ENCODE results near the gene CDK14. TPM values are rescaled to one million over a fixed set of nuclear protein-coding genes. Genes with fewer than 3 reads are reported as not detected.
A peak's percentile ranks its signal among the peaks of the same experiment; 100 is the strongest.

The CDK14 gene
- total and polyA plus RNA-seq, 5 experiments from 2014 or later, result 0.15 to 3.6 (median 2.8) TPM; not detected in 2

GRCh38 chr7:91054374-91054773 is 458.3 kb downstream of the CDK14 start:
- DNase-seq (no peak), ATAC-seq (no peak)
- no peaks in the 10 kb centered on the region for H3K36me3 Mint-ChIP-seq
- peak overlapping the region in 1 of 10 donors; percentile 17 for H3K27ac Mint-ChIP-seq
- POLR2A ChIA-PET, result no interaction called here
- no peak overlapping the region for H3K4me3 Mint-ChIP-seq
- H3K27me3 Mint-ChIP-seq, result peaks cover 0 to 3% (median 0%) of the 10 kb centered on the region in 5 donors
- H3K4me1 Mint-ChIP-seq, result peaks cover 0 to 11% (median 8%) of the 10 kb centered on the region in 4 donors
- peaks cover 0 to 11% (median 0%) of the 10 kb centered on the region in 9 donors for H3K9me3 Mint-ChIP-seq

GRCh38 chr7:91055219-91055618 is 459.1 kb downstream of the CDK14 start:
- Mint-ChIP-seq H3K4me1 (peaks cover 0 to 10% (median 8%) of the 10 kb centered on the region in 4 donors), H3K36me3 (no peaks in the 10 kb centered on the region), H3K27ac (no peak overlapping the region), H3K4me3 (no peak overlapping the region), H3K9me3 (peaks cover 0 to 16% (median 6%) of the 10 kb centered on the region in 9 donors), H3K27me3 (peaks cover 0 to 3% (median 0%) of the 10 kb centered on the region in 5 donors)
- no peak for ATAC-seq
- no peak for DNase-seq
- POLR2A ChIA-PET, result no interaction called here

GRCh38 chr7:91062713-91063112 is 466.6 kb downstream of the CDK14 start:
- no peak overlapping the region for H3K27ac Mint-ChIP-seq
- H3K27me3 Mint-ChIP-seq, result peaks cover 0 to 13% (median 0%) of the 10 kb centered on the region in 5 donors
- POLR2A ChIA-PET, result no interaction called here
- no peak overlapping the region for H3K4me3 Mint-ChIP-seq
- peaks cover 6 to 19% (median 18%) of the 10 kb centered on the region in 9 donors for H3K9me3 Mint-ChIP-seq
- peaks cover 0 to 6% (median 0%) of the 10 kb centered on the region in 3 donors for H3K36me3 Mint-ChIP-seq
- peaks cover 0 to 2% (median 0%) of the 10 kb centered on the region in 4 donors for H3K4me1 Mint-ChIP-seq
- ATAC-seq (no peak), DNase-seq (no peak)

GRCh38 chr7:91064052-91064451 is 467.9 kb downstream of the CDK14 start:
- DNase-seq (no peak), ATAC-seq (no peak)
- Mint-ChIP-seq H3K9me3 (peaks cover 6 to 18% (median 15%) of the 10 kb centered on the region in 9 donors), H3K27ac (no peak overlapping the region), H3K36me3 (peaks cover 0 to 6% (median 2%) of the 10 kb centered on the region in 3 donors), H3K4me1 (peaks cover 0 to 2% (median 0%) of the 10 kb centered on the region in 4 donors), H3K4me3 (no peak overlapping the region), H3K27me3 (peaks cover 0 to 21% (median 2%) of the 10 kb centered on the region in 5 donors)
- POLR2A ChIA-PET, result no interaction called here

GRCh38 chr7:91064938-91065337 is 468.8 kb downstream of the CDK14 start:
- peaks cover 0 to 6% (median 2%) of the 10 kb centered on the region in 3 donors for H3K36me3 Mint-ChIP-seq
- POLR2A ChIA-PET, result no interaction called here
- no peak overlapping the region for H3K4me3 Mint-ChIP-seq
- no peak overlapping the region for H3K27ac Mint-ChIP-seq
- peaks cover 0 to 2% (median 0%) of the 10 kb centered on the region in 4 donors for H3K4me1 Mint-ChIP-seq
- DNase-seq (no peak), ATAC-seq (no peak)
- H3K9me3 Mint-ChIP-seq, result peaks cover 6 to 16% (median 12%) of the 10 kb centered on the region in 9 donors
- peaks cover 0 to 21% (median 2%) of the 10 kb centered on the region in 5 donors for H3K27me3 Mint-ChIP-seq

GRCh38 chr7:91066627-91067026 is 470.5 kb downstream of the CDK14 start:
- peaks cover 0 to 2% (median 0%) of the 10 kb centered on the region in 4 donors for H3K4me1 Mint-ChIP-seq
- no peak overlapping the region for H3K4me3 Mint-ChIP-seq
- H3K9me3 Mint-ChIP-seq, result peaks cover 0 to 4% (median 0%) of the 10 kb centered on the region in 9 donors
- H3K27me3 Mint-ChIP-seq, result peaks cover 0 to 13% (median 3%) of the 10 kb centered on the region in 5 donors
- DNase-seq (no peak), ATAC-seq (no peak)
- H3K27ac Mint-ChIP-seq, result no peak overlapping the region
- POLR2A ChIA-PET, result no interaction called here
- peaks cover 0 to 2% (median 0%) of the 10 kb centered on the region in 3 donors for H3K36me3 Mint-ChIP-seq

GRCh38 chr7:91067242-91067641 is 471.1 kb downstream of the CDK14 start:
- Mint-ChIP-seq H3K27me3 (peaks cover 0 to 13% (median 3%) of the 10 kb centered on the region in 5 donors), H3K9me3 (peaks cover 0 to 3% (median 0%) of the 10 kb centered on the region in 9 donors), H3K27ac (no peak overlapping the region), H3K4me3 (no peak overlapping the region), H3K36me3 (peaks cover 0 to 2% (median 0%) of the 10 kb centered on the region in 3 donors), H3K4me1 (peaks cover 0 to 2% (median 0%) of the 10 kb centered on the region in 4 donors)
- ATAC-seq, result no peak
- POLR2A ChIA-PET, result no interaction called here
- no peak for DNase-seq

- H3K36me3 Mint-ChIP-seq, result peaks cover 0 to 2% (median 0%) of the 10 kb centered on the region in 3 donors
- ATAC-seq (no peak), DNase-seq (no peak)
- no peak overlapping the region for H3K4me3 Mint-ChIP-seq
- POLR2A ChIA-PET, result no interaction called here
- peaks cover 0 to 2% (median 0%) of the 10 kb centered on the region in 9 donors for H3K9me3 Mint-ChIP-seq
- peaks cover 0 to 2% (median 0%) of the 10 kb centered on the region in 4 donors for H3K4me1 Mint-ChIP-seq
- H3K27me3 Mint-ChIP-seq, result peaks cover 0 to 17% (median 5%) of the 10 kb centered on the region in 5 donors
- no peak overlapping the region for H3K27ac Mint-ChIP-seq
These were observed 472.1 kb downstream of the CDK14 start for GRCh38 chr7:91068136-91068795.

- no peak overlapping the region for H3K4me3 Mint-ChIP-seq
- DNase-seq, result no peak
- ATAC-seq, result no peak
- peaks cover 0 to 2% (median 0%) of the 10 kb centered on the region in 9 donors for H3K9me3 Mint-ChIP-seq
- H3K36me3 Mint-ChIP-seq, result peaks cover 0 to 2% (median 0%) of the 10 kb centered on the region in 3 donors
- no peaks in the 10 kb centered on the region for H3K4me1 Mint-ChIP-seq
- H3K27ac Mint-ChIP-seq, result no peak overlapping the region
- peaks cover 0 to 13% (median 5%) of the 10 kb centered on the region in 5 donors for H3K27me3 Mint-ChIP-seq
- POLR2A ChIA-PET, result no interaction called here
These were observed 473.0 kb downstream of the CDK14 start for GRCh38 chr7:91069146-91069545.

GRCh38 chr7:91079487-91079886 is 483.4 kb downstream of the CDK14 start:
- POLR2A ChIA-PET, result no interaction called here
- Mint-ChIP-seq H3K9me3 (no peaks in the 10 kb centered on the region), H3K4me1 (peaks cover under 1 to 14% (median 10%) of the 10 kb centered on the region in 4 donors), H3K27ac (no peak overlapping the region), H3K36me3 (no peaks in the 10 kb centered on the region), H3K4me3 (no peak overlapping the region), H3K27me3 (peaks cover 0 to under 1% (median 0%) of the 10 kb centered on the region in 5 donors)
- ATAC-seq, result no peak
- no peak for DNase-seq

GRCh38 chr7:91080351-91080750 is 484.2 kb downstream of the CDK14 start:
- H3K4me1 Mint-ChIP-seq, result peaks cover 10 to 23% (median 19%) of the 10 kb centered on the region in 4 donors
- DNase-seq (no peak), ATAC-seq (no peak)
- POLR2A ChIA-PET, result no interaction called here
- no peaks in the 10 kb centered on the region for H3K27me3 Mint-ChIP-seq
- H3K9me3 Mint-ChIP-seq, result no peaks in the 10 kb centered on the region
- no peak overlapping the region for H3K27ac Mint-ChIP-seq
- no peak overlapping the region for H3K4me3 Mint-ChIP-seq
- H3K36me3 Mint-ChIP-seq, result no peaks in the 10 kb centered on the region

GRCh38 chr7:91082038-91082437 is 485.9 kb downstream of the CDK14 start:
- no peaks in the 10 kb centered on the region for H3K9me3 Mint-ChIP-seq
- H3K4me1 Mint-ChIP-seq, result peaks cover 18 to 33% (median 27%) of the 10 kb centered on the region in 4 donors
- no peak overlapping the region for H3K4me3 Mint-ChIP-seq
- H3K36me3 Mint-ChIP-seq, result no peaks in the 10 kb centered on the region
- no peaks in the 10 kb centered on the region for H3K27me3 Mint-ChIP-seq
- no peak overlapping the region for H3K27ac Mint-ChIP-seq
- POLR2A ChIA-PET, result no interaction called here
- DNase-seq (no peak), ATAC-seq (no peak)

- POLR2A ChIA-PET, result no interaction called here
- DNase-seq (peak in 3 of 10 donors; percentile 12 to 38 (median 29)), ATAC-seq (no peak)
- Mint-ChIP-seq H3K9me3 (no peaks in the 10 kb centered on the region), H3K4me1 (peaks cover 18 to 33% (median 27%) of the 10 kb centered on the region in 4 donors), H3K36me3 (no peaks in the 10 kb centered on the region), H3K27me3 (no peaks in the 10 kb centered on the region), H3K4me3 (peak overlapping the region in 3 of 10 donors; percentile 9 to 52 (median 43)), H3K27ac (peak overlapping the region in 4 of 10 donors; percentile 0 to 60 (median 10))
These were observed 486.9 kb downstream of the CDK14 start for GRCh38 chr7:91082852-91083495.

Measured in naive thymus-derived CD8-positive, alpha-beta T cell (primary cell).